Esophagus squamous epithelium (tissue), 5 donors: ENCODE data around the gene MFAP2. TPM values are rescaled to one million over a fixed set of nuclear protein-coding genes. Genes with fewer than 3 reads are reported as not detected.

Experiments
- DNase-seq: peaks from one replicate; lab custom pipeline; 2025; lab: John Stamatoyannopoulos, UW
- H3K27ac ChIP-seq, 4 donors: fragments of 200-600 bp; sonication (generic); one replicate each; pipeline ENCODE4 v1.5.1; 2016 to 2019; ENCODE audit warnings: mild to moderate bottlenecking in 1 of 4
- H3K27me3 ChIP-seq, 4 donors: fragments of 200-600 bp; sonication (generic); 1 replicate in 3 of 4; 2 replicates in 1 of 4; pipeline versions ENCODE4 v1.5.1 to v1.6.0; 2017 to 2021; ENCODE audit warnings: antibody characterized with exemption in 1 of 4
- H3K36me3 ChIP-seq, 3 donors: fragments of 200-600 bp; sonication (generic); one replicate each; pipeline ENCODE4 v1.5.1; 2016 to 2019
- H3K4me1 ChIP-seq, 3 donors: fragments of 200-600 bp; sonication (generic); one replicate each; pipeline ENCODE4 v1.5.1; 2017 to 2019
- H3K4me3 ChIP-seq, 4 donors: fragments of 200-600 bp; sonication (generic); 1 replicate in 3 of 4; 2 replicates in 1 of 4; pipeline ENCODE4 v1.5.1; 2016 to 2019; ENCODE audit warnings: mild to moderate bottlenecking in 2 of 4, moderate library complexity in 1 of 4
- H3K9me3 ChIP-seq, 3 donors: fragments of 200-600 bp; sonication (generic); one replicate each; pipeline ENCODE4 v1.5.1; 2016 to 2019
- CTCF ChIP-seq, 6 experiments: fragments of 450-650 bp in 4 of 6; fragments of 200-600 bp in 2 of 6; sonication (generic) in 2 of 6; IDR thresholded peaks; one replicate each; pipeline ENCODE4 v1.5.1; 2016 to 2019; ENCODE audit warnings: antibody characterized with exemption in 6 of 6, mild to moderate bottlenecking in 4 of 6, moderate library complexity in 4 of 6
- POLR2A ChIP-seq, 4 donors: fragments of 450-650 bp; IDR thresholded peaks; one replicate each; pipeline ENCODE4 v1.6.1; 2017; ENCODE audit warnings: antibody characterized with exemption in 4 of 4, mild to moderate bottlenecking in 4 of 4, moderate library complexity in 3 of 4
- WGBS, 2 donors: methylation state at CpG; one replicate each; pipeline ENCODE4 v1.1.5; 2018; 5-methylcytosine and 5-hydroxymethylcytosine counted together
- intact Hi-C: fragments of 100-400 bp; cut with DNase I; formaldehyde crosslinking; loops from one replicate; pipeline ENCODE4 v1.15.0; 2022
- total RNA-seq, 4 donors: library from RNA; depleted of rRNA; stranded (reverse); fragments of >200 nt; gene quantifications; one replicate each; pipeline ENCODE4 v1.1.0, GENCODE V29; 2016
- donor health status: DM: yes; HTN: yes; CAD: no.

MFAP2 gene
- total RNA-seq, 4 donors from 2014 or later, result 0.70 to 10.5 (median 4.2) TPM; not detected in 1

- TF ChIP-seq CTCF (IDR thresholded peaks at IDR 0.05) (no peak), POLR2A (IDR thresholded peaks at IDR 0.05) (no peak)
- 87 to 89% methylated on average over 8 to 14 of the region's 24 CpGs for WGBS, 2 donors
- intact Hi-C loops, result no loop called here
- Histone ChIP-seq H3K36me3 (peaks cover 9 to 67% (median 23%) of the 10 kb centered on the region in 3 donors), H3K27ac (peak overlapping the region; percentile 11 to 74 (median 42)), H3K4me3 (no peak overlapping the region), H3K27me3 (no peaks in the 10 kb centered on the region), H3K9me3 (no peaks in the 10 kb centered on the region), H3K4me1 (peaks cover 2 to 32% (median 9%) of the 10 kb centered on the region in 3 donors)
- no peak for DNase-seq
These were observed 24.3 kb upstream of the MFAP2 start for GRCh38 chr1:17004466-17005364.

GRCh38 chr1:17002524-17002902, 22.1 kb upstream of the MFAP2 start:
- peaks cover 9 to 89% (median 23%) of the 10 kb centered on the region in 3 donors for H3K36me3 ChIP-seq
- no peak for DNase-seq
- intact Hi-C loops, result no loop called here

GRCh38 chr1:17001760-17002523, 21.5 kb upstream of the MFAP2 start:
- 100% methylated on average over 4 of the region's 19 CpGs; no CpG with 5 or more reads in 1 of the 2 donors for WGBS, 2 donors
- TF ChIP-seq CTCF (IDR thresholded peaks at IDR 0.05) (no peak), POLR2A (IDR thresholded peaks at IDR 0.05) (no peak)
- H3K4me3 ChIP-seq, result no peak overlapping the region
- H3K9me3 ChIP-seq, result no peaks in the 10 kb centered on the region
- no peak for DNase-seq
- H3K27ac ChIP-seq, result no peak overlapping the region
- H3K36me3 ChIP-seq, result peaks cover 10 to 94% (median 23%) of the 10 kb centered on the region in 3 donors
- peaks cover 0 to 41% (median 5%) of the 10 kb centered on the region in 3 donors for H3K4me1 ChIP-seq
- H3K27me3 ChIP-seq, result no peaks in the 10 kb centered on the region
- intact Hi-C loops, result no loop called here

More at GRCh38 chr1:17002524-17002902, 22.1 kb upstream of the MFAP2 start:
- TF ChIP-seq CTCF (IDR thresholded peaks at IDR 0.05) (no peak), POLR2A (IDR thresholded peaks at IDR 0.05) (no peak)
- no peak overlapping the region for H3K27ac ChIP-seq
- WGBS, 2 donors, result 87 to 90% methylated on average over 4 of the region's 4 CpGs
- peaks cover 0 to 41% (median 5%) of the 10 kb centered on the region in 3 donors for H3K4me1 ChIP-seq
- no peak overlapping the region for H3K4me3 ChIP-seq
- no peaks in the 10 kb centered on the region for H3K9me3 ChIP-seq
- H3K27me3 ChIP-seq, result no peaks in the 10 kb centered on the region

- 88 to 91% methylated on average over 5 to 6 of the region's 8 CpGs for WGBS, 2 donors
- Histone ChIP-seq H3K27ac (no peak overlapping the region), H3K4me1 (peaks cover 0 to 46% (median 5%) of the 10 kb centered on the region in 3 donors), H3K4me3 (no peak overlapping the region), H3K36me3 (peaks cover 14 to 98% (median 17%) of the 10 kb centered on the region in 3 donors), H3K9me3 (no peaks in the 10 kb centered on the region), H3K27me3 (no peaks in the 10 kb centered on the region)
- intact Hi-C loops, result no loop called here
- TF ChIP-seq POLR2A (IDR thresholded peaks at IDR 0.05) (no peak), CTCF (IDR thresholded peaks at IDR 0.05) (no peak)
- DNase-seq, result no peak
These were observed 19.4 kb upstream of the MFAP2 start for GRCh38 chr1:16999863-17000262.
